GM18868 (cell line): Measurements from ENCODE around the gene SPEN.

ENCODE experiments used
- ATAC-seq: cut with Tn5 transposase; IDR thresholded peaks from one replicate; pipeline ENCODE4 v1.9.1; 2021; ENCODE audit warnings: mild to moderate bottlenecking, moderate library complexity; ENCODE audit not compliant: unreplicated experiment

The SPEN gene

GRCh38 chr1:15959424-15959823, 111.9 kb downstream of the SPEN start:
- ATAC-seq, result no peak

DNA sequence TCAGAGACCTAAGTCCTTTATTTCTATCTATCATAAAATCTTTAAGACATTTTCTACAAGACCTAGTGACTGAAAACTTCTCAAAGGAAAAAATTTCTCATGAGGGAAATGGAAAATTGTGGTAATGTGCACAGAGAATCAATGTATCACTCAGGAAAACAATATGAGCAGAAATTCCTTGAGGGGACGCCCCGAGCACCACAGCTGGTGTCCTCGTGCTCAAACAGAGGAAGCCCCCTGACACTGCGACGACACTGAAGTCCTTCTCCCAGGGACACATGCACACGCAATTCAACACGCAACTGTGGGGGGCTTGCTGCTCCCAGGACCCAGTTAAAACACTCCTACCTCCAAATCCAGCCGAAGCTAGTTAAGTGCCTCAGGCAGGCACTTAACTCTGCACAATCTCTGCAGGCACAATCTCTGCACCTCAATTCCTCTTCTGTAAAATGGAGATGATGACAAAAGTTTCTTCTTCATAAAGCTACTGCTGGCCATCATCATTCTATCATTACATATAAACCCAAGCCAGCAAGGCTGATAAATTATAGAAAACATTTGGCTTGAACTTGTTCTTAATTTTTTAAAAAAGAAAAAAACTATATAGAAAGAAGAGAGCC, 112.4 kb downstream of the SPEN start:
- ATAC-seq, result no peak

DNA sequence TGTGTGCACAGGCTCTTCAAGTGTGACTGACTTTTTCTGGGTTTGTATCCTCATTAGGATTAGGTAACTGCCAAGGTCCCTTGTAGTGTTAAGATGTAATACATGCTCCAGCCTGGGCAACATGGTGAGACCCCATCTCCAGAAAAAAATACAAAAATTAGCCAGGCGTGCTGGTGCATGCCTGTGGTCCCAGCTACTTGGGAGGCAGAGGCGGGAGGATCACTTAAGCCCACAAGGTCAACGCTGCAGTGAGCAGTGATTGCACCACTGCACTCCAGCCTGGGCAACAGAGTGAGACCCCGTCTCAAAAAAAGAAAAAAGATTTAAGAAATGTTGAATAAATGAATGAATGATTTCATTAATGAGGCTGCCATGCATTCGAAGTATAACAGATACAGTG, 113.3 kb downstream of the SPEN start:
- ATAC-seq, result no peak

DNA sequence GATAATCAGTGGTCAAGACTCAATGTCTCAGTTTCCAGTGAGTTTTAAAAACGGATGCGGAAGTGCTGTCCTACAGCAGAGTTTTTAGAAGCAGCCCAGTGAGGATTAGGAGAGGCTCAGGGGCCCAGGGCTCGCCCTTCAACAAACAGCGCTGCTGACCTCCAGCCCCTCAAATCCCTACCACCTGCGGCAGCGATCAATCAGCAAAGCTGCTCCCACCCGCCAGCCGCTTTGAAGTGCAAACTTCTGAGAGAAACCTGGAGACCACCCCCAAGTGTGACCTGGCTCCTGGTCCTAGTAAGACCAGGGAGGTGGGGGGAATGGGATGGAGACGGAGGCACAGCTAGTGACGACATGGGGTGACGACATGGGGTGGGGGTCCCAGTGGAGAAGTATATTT, 114.0 kb downstream of the SPEN start:
- ATAC-seq, result no peak

- ATAC-seq, result no peak
These were observed 114.7 kb downstream of the SPEN start for GRCh38 chr1:15962176-15962575.

DNA sequence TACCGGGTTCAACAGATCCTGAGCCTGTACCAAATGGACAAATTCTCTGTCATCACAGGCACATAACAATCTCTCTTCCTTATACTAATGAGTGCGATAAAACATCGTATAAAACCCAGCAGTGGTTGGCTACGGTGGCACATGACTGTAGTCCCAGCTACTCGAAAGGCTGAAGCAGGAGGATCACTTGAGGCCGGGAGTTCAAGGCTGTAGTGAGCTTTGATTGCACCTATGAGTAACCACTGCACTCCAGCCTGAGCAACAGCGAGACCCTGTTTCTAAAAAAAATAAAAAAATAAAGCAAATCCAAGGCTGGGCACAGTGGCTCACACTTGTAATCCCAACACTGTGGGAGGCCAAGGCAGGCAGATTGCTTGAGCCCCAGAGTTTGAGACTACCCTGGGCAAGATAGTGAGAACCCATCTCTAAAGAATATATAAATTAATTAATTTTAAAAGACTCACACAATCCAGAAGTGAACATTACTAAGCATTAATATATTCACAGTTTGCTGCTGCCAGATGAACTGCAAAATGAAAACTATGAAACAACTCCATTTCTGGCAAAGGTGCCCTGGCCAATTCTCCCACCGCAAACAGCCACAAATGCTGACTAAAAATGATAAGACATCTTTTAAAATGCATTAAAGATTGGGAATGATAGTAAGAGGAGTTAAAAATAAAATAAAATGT, 115.3 kb downstream of the SPEN start:
- no peak for ATAC-seq

- ATAC-seq, result no peak
These were observed 116.0 kb downstream of the SPEN start for GRCh38 chr1:15963363-15963967.

GRCh38 chr1:15963968-15964648, 116.6 kb downstream of the SPEN start:
- peak; percentile 48 for ATAC-seq

DNA sequence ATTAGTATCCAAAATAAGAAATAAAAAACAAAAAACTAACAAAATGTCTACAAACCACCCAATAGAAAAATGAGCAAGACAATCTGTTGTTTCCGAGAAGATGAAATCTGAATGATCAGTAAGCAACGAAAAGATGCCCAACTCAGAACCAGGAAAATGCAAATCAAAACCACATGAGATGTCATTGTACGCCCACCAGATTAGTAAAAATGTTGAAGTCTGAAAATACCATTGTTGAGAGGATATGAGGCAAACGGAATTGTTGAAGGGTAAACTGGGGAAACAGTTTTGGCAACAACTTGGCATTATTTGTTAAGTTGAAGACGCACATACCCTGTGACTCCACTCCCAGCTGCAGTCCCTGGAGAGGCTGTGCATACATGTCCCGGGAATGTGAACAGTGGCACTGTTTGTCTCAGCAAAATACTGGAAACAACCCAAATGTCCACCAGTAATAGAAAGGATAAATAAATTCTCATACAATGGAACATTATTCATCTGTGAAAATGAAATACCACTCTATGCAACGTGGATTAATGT, 117.8 kb downstream of the SPEN start:
- no peak for ATAC-seq

DNA sequence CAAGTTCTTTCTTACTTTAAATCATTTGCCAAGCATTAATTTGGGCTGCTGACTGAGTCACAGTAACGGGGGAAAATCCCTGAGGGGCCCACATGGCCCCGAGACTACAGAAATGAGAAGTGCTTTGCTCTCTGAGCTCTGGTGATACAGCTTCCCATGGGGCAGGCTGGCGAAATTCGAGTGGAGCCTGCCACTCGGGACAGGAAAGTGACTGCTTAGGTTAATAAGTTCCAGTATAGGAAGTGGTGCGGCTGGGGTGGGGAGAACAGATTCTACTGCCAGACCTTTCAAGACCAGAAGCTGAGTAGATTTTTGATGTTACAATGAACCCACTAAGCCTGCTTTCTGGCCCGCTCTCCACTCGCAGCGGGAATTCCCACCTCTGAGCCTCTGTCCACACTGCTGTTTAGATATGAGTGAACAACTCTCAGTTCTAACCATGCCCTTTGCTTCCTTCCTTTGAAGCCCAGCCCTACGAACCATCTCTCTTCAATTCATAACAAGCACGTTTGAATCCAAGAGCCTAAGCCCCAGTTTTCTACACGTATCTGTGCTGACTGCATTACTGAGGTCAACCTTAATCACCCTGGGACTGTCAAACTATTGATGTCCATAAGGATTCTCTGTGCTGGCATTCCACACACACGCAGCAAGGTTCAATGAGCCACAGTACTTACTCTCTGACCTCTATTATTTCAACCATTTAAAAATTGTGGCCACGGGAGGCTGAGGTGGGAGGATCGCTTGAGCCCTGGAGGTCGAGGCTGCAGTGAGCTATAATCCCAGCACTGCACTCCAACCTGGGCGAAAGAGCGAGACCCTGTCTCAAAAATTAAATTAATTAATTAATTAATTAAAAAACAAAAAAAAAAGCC, 118.8 kb downstream of the SPEN start:
- ATAC-seq, result peak; percentile 75

GRCh38 chr1:15966956-15967344, 119.4 kb downstream of the SPEN start:
- no peak for ATAC-seq

- no peak for ATAC-seq
These were observed 120.7 kb downstream of the SPEN start for GRCh38 chr1:15968172-15968571.

DNA sequence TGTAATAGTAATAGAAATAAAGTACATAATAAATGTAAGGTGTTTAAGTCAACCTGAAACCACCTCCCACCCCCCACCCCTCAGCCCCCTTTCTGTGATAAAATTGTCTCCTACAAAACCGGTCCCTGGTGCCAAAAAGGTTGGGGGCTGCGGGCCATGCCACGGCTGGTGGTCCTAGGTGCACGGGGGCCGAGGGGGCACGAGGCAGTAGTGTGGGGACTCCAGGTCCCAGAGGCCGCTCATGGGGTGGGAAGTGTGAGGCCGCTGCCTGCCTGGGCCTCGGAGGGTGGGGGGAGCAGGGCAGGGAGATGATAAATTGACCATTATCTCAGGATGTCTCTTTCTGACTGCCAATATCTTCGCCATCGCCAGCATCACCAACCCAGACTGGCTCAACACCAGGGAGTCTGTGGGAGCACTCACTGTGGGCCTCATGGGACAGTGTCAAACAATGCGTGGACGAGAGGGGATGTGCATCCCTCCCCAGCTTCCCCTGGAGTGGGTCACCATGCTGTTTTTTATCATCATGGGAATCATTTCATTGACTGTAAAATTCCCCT, 121.9 kb downstream of the SPEN start:
- ATAC-seq, result no peak

DNA sequence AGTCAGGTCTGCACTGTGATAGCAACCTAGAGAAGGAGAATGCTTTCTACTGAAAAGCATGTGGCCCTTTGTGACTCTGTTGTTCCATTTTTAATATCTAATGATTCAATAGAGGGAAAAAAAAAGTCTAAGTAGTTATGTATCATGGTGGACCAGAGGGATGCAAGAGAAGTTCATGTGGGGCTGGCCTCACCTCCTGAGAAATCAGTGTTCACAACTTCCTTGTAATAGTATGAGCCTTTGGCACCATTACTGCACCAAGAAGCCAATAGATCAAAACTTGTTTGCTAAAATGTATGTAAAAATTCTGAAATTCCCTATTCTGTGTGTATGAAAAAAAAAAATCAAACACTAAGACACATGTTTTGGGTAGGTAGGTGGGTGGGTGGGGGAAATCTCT, 123.4 kb downstream of the SPEN start:
- no peak for ATAC-seq

DNA sequence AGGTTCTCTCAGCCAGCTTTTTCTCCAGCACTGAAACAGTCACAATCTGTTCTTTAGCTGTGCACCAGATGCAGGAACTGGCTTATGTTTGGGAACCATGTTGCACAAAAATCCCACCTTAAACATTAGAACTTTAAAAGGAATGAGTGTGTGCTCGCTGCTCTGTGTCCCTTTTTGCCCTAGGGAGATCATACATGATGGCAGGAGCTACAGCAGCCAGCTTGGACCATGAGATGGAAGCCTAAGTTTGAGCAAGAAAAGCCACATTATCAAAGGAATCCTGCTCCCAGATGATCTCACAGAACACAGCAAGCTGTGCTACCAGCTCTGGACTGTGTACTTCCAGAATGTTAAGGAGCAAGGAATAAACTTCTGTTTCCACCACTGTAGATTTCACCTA, 124.9 kb downstream of the SPEN start:
- ATAC-seq, result no peak

- ATAC-seq, result no peak
These were observed 126.3 kb downstream of the SPEN start for GRCh38 chr1:15973772-15974171.

DNA sequence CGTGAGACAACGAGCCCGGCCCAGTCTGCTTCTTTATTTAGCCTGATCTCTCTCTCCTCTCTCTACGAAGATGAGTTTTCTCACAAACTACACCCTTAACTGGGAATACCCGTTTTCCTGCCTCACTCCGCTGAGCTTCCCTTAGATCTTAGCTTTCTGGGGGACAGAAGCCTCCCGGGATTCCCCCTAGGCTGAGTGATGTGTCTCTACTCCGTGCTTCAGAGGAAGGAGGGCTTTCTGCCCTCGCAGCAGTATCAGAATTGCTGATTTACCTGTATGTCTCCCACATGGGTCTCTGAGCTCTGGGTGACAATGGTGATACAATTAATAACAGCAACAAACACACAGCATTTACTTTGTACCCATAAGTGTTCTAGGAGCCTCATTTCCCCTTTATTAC, 127.3 kb downstream of the SPEN start:
- ATAC-seq, result peak; percentile 47

- peak; percentile 58 for ATAC-seq
These were observed 127.9 kb downstream of the SPEN start for GRCh38 chr1:15975358-15975804.

- peak; percentile 70 for ATAC-seq
These were observed 128.5 kb downstream of the SPEN start, which contains the start of gene ZBTB17 for GRCh38 chr1:15975805-15976680. TSS of gene ZBTB17 (minus strand) at chr1:15976101. CDS start at chr1:15948495, 27,606 bp downstream.
